GM06990 (cell line): ENCODE results near the gene KLHL6.

ENCODE experiments used
- DNase-seq: peaks from one replicate; pipeline ENCODE4 v3.0.0-alpha.2; 2011; ENCODE audit not compliant: insufficient read length; ENCODE audit errors: extremely low read depth
- H3K27me3 ChIP-seq: replicated peaks from 2 replicates; pipeline ENCODE4 v1.6.0; 2011; ENCODE audit warnings: low read length; ENCODE audit not compliant: control insufficient read depth, insufficient read depth
- H3K36me3 ChIP-seq: 2 replicates; pipeline ENCODE4 v1.5.1; 2011; ENCODE audit warnings: low read length; ENCODE audit not compliant: control insufficient read depth, insufficient read depth
- H3K4me3 ChIP-seq: replicated peaks from 2 replicates; pipeline ENCODE4 v1.5.1; 2011; ENCODE audit warnings: low read depth, mild to moderate bottlenecking, control low read depth, low read length
- CTCF ChIP-seq: IDR thresholded peaks from 2 replicates; pipeline ENCODE4 v1.5.1; 2011; ENCODE audit warnings: low read length, control low read depth, mild to moderate bottlenecking, inconsistent platforms; ENCODE audit not compliant: insufficient read depth, poor library complexity, severe bottlenecking

The KLHL6 gene

GRCh38 chr3:183536238-183536880 is 19.1 kb downstream of the KLHL6 start:
- peak; percentile 82 for DNase-seq
- Histone ChIP-seq H3K27me3 (no peaks in the 10 kb centered on the region), H3K4me3 (no peak overlapping the region), H3K36me3 (no peaks in the 10 kb centered on the region)
- TF ChIP-seq CTCF: no peak

- no peak overlapping the region for H3K4me3 ChIP-seq
- no peak for DNase-seq
- H3K36me3 ChIP-seq: no peaks in the 10 kb centered on the region
- H3K27me3 ChIP-seq: no peaks in the 10 kb centered on the region
- no peak for TF ChIP-seq CTCF
Measured at GRCh38 chr3:183534249-183534648, 21.3 kb downstream of the KLHL6 start.

- no peaks in the 10 kb centered on the region for H3K36me3 ChIP-seq
- H3K4me3 ChIP-seq: no peak overlapping the region
- no peak for DNase-seq
- no peaks in the 10 kb centered on the region for H3K27me3 ChIP-seq
- no peak for TF ChIP-seq CTCF
Measured at GRCh38 chr3:183533412-183534132, 21.9 kb downstream of the KLHL6 start.

GRCh38 chr3:183532620-183533411 is 22.7 kb downstream of the KLHL6 start:
- Histone ChIP-seq H3K4me3 (no peak overlapping the region), H3K27me3 (no peaks in the 10 kb centered on the region), H3K36me3 (no peaks in the 10 kb centered on the region)
- no peak for TF ChIP-seq CTCF
- no peak for DNase-seq

GRCh38 chr3:183529717-183530116 is 25.8 kb downstream of the KLHL6 start:
- TF ChIP-seq CTCF: no peak
- Histone ChIP-seq H3K4me3 (no peak overlapping the region), H3K36me3 (no peaks in the 10 kb centered on the region), H3K27me3 (no peaks in the 10 kb centered on the region)
- DNase-seq: no peak
